HepG2 (cell line): ENCODE results near the gene CPXM2. TPM values are rescaled to one million over a fixed set of nuclear protein-coding genes. Genes with fewer than 3 reads are reported as not detected.

Experiments
- ATAC-seq: fragments of 200-7000 bp; cut with Tn5 transposase; 3 replicates; pipeline ENCODE4 v1.9.1; 2020; ENCODE audit warnings: mild to moderate bottlenecking, moderate library complexity
- BruUV-seq: library from RNA; stranded (reverse); fragments of 400-500 nt; replicated peaks from 2 replicates; lab custom pipeline; 2021; lab: Mats Ljungman, UMichigan
- CTCF ChIA-PET: fragments of 300-600 bp; formaldehyde crosslinking; extraction: SDS; loops from one replicate; lab custom pipeline; 2021; ENCODE audit warnings: low total read pairs, inconsistent platforms, low intra/inter-chr PET ratio; lab: Yijun Ruan, JAX
- POLR2A ChIA-PET: fragments of 350-600 bp; sonication (Branson Sonifier 250); formaldehyde crosslinking; loops from one replicate; lab custom pipeline; 2020; ENCODE audit warnings: antibody characterized with exemption, inconsistent platforms; lab: Yijun Ruan, JAX
- DNase-seq: peaks from one replicate; pipeline ENCODE4 v3.0.0-alpha.2; 2015; ENCODE audit warnings: low spot score
- FAIRE-seq: peaks from 3 replicates; lab custom pipeline; 2011; peaks lifted over from hg19 to GRCh38; lab: Jason Lieb, UNC
- H2AFZ ChIP-seq: one replicate; pipeline ENCODE4 v1.6.1; 2011; ENCODE audit warnings: low read length, inconsistent platforms
- H3K27ac ChIP-seq: fragments of 300-600 bp; 3 replicates; pipeline ENCODE4 v1.8.0; 2011; ENCODE audit warnings: mixed run types, mild to moderate bottlenecking, mixed read lengths, low read length, inconsistent platforms; ENCODE audit not compliant: insufficient read depth; ENCODE audit errors: extremely low read length
- H3K27me3 ChIP-seq, 2 experiments: fragments of 200-600 bp in 1 of 2; 2 replicates in 1 of 2; 3 replicates in 1 of 2; pipeline versions ENCODE4 v1.6.0 to v1.8.0; 2011; ENCODE audit warnings: low read length in 2 of 2, mild to moderate bottlenecking in 2 of 2, moderate library complexity in 2 of 2, inconsistent platforms in 1 of 2; ENCODE audit not compliant: insufficient read depth in 2 of 2, control insufficient read depth in 1 of 2
- H3K36me3 ChIP-seq, 2 experiments: fragments of 200-600 bp in 1 of 2; replicated peaks in 1 of 2; 2 replicates in 1 of 2; 3 replicates in 1 of 2; pipeline versions ENCODE4 v1.5.1 to v1.8.0; 2011; ENCODE audit warnings: low read length in 2 of 2, inconsistent platforms in 1 of 2; ENCODE audit not compliant: insufficient read depth in 2 of 2, control insufficient read depth in 1 of 2
- H3K4me1 ChIP-seq: 2 replicates; pipeline ENCODE4 v1.5.1; 2012; ENCODE audit warnings: low read length, inconsistent platforms; ENCODE audit not compliant: insufficient read depth
- H3K4me2 ChIP-seq: 2 replicates; pipeline ENCODE4 v1.6.0; 2011; ENCODE audit warnings: low read depth, low read length, inconsistent platforms
- H3K4me3 ChIP-seq, 3 experiments: fragments of 200-600 bp in 1 of 3; sonication (generic), shearing (Covaris generic) in 1 of 3; replicated peaks in 1 of 3; 2 replicates each; pipeline ENCODE4 v1.5.1; 2011 to 2016; ENCODE audit warnings: low read length in 3 of 3, inconsistent platforms in 2 of 3, low read depth in 2 of 3, mild to moderate bottlenecking in 2 of 3, control low read depth in 1 of 3, mixed read lengths in 1 of 3; ENCODE audit not compliant: insufficient read depth in 1 of 3
- H3K79me2 ChIP-seq: one replicate; pipeline ENCODE4 v1.6.1; 2011; ENCODE audit warnings: low read length, inconsistent platforms; ENCODE audit not compliant: insufficient read depth
- H3K9ac ChIP-seq: 2 replicates; pipeline ENCODE4 v1.6.0; 2011; ENCODE audit warnings: mild to moderate bottlenecking, low read depth, low read length, inconsistent platforms; ENCODE audit not compliant: insufficient read depth
- H3K9me3 ChIP-seq: 2 replicates; pipeline ENCODE4 v1.5.1; 2012; ENCODE audit warnings: mild to moderate bottlenecking, low read length
- H4K20me1 ChIP-seq: 2 replicates; pipeline ENCODE4 v1.6.0; 2011; ENCODE audit warnings: inconsistent platforms, mild to moderate bottlenecking, low read length, moderate library complexity; ENCODE audit not compliant: insufficient read depth
- DMAP1 ChIP-seq: IDR thresholded peaks from 2 replicates; pipeline ENCODE4 v1.6.1; 2016
- HNRNPL ChIP-seq: fragments of 200-400 bp; formaldehyde crosslinking; IDR thresholded peaks from 2 replicates; pipeline ENCODE4 v1.6.1; 2017; ENCODE audit warnings: mild to moderate bottlenecking, low read depth, low read length
- KDM5A ChIP-seq: fragments of 200-600 bp; sonication (generic); IDR thresholded peaks from 2 replicates; pipeline ENCODE4 v1.7.0; 2018; ENCODE audit warnings: antibody characterized with exemption, mild to moderate bottlenecking, low read length, borderline replicate concordance
- NCOA2 ChIP-seq: sonication (generic); formaldehyde crosslinking; IDR thresholded peaks from 2 replicates; pipeline ENCODE4 v1.8.0; 2022; ENCODE audit warnings: inconsistent platforms
- PBX3 ChIP-seq: sonication (generic); formaldehyde crosslinking; IDR thresholded peaks from 2 replicates; pipeline ENCODE4 v1.8.1; 2023; ENCODE audit warnings: missing genetic modification reagents, inconsistent platforms, borderline replicate concordance
- TGIF2 ChIP-seq: IDR thresholded peaks from 2 replicates; pipeline ENCODE4 v1.6.1; 2016; ENCODE audit warnings: control low read depth, missing compliant biosample characterization
- ZBTB40 ChIP-seq, 2 experiments: fragments of 450-650 bp in 1 of 2; sonication (generic) in 1 of 2; formaldehyde crosslinking in 1 of 2; IDR thresholded peaks; 2 replicates each; pipeline versions ENCODE4 v1.6.1 to v1.8.0; 2016 to 2022; ENCODE audit warnings: antibody characterized with exemption in 1 of 2, mild to moderate bottlenecking in 1 of 2, missing genetic modification reagents in 1 of 2
- ZFY ChIP-seq: sonication (generic); formaldehyde crosslinking; IDR thresholded peaks from 2 replicates; pipeline ENCODE4 v1.4.0; 2020; ENCODE audit warnings: missing genetic modification reagents
- ZNF547 ChIP-seq: sonication (generic); formaldehyde crosslinking; IDR thresholded peaks from 2 replicates; pipeline ENCODE4 v1.5.1; 2020; ENCODE audit warnings: mild to moderate bottlenecking, missing genetic modification reagents
- ZNF614 ChIP-seq: IDR thresholded peaks from 2 replicates; pipeline ENCODE4 v1.6.1; 2018; ENCODE audit warnings: missing biosample characterization, missing genetic modification reagents, inconsistent platforms, borderline replicate concordance
- WGBS: methylation state at CpG from one replicate; pipeline ENCODE4 v1.1.6; 2017; ENCODE audit warnings: low lambda C conversion rate; 5-methylcytosine and 5-hydroxymethylcytosine counted together
- in situ Hi-C: cut with HindIII; loops from 2 replicates; pipeline ENCODE4 v1.10.0; 2017; ENCODE audit warnings: low pct_unique_long_range_greater_than_20kb; ENCODE audit not compliant: extremely low pct_ligation_motif_present
- intact Hi-C: fragments of 100-400 bp; cut with micrococcal nuclease; formaldehyde crosslinking; loops from one replicate; pipeline ENCODE4 v1.10.0; 2022; ENCODE audit not compliant: unreplicated experiment
- polyA plus RNA-seq, 8 experiments: library from polyadenylated mRNA; depleted of rRNA in 3 of 8; stranded (reverse) in 7 of 8; unstranded in 1 of 8; fragments of >200 nt; fragmentation: Illumina TruSeq in 4 of 8; extraction: Trizol in 4 of 8; gene quantifications; 2 replicates each; pipeline versions ENCODE4 v1.2.1 to v1.2.3, GENCODE V29; 2011 to 2016; ENCODE audit warnings: low read depth in 4 of 8, missing spikeins in 1 of 8, mixed read lengths in 1 of 8; ENCODE audit not compliant: insufficient read depth in 1 of 8
- total RNA-seq, 5 experiments: library from RNA; depleted of rRNA; stranded (reverse); fragments of >200 nt; fragmentation: Illumina TruSeq; extraction: Trizol; gene quantifications; 2 replicates each; pipeline ENCODE4 v1.2.3, GENCODE V29; 2016; ENCODE audit warnings: low read depth in 1 of 5
- TF ChIP-seq, protein P1 (sequence below): sonication (generic); formaldehyde crosslinking; IDR thresholded peaks from 2 replicates; pipeline ENCODE4 v1.5.0; 2020; ENCODE audit warnings: missing genetic modification reagents
- TF ChIP-seq, protein P2 (sequence below): sonication (generic); formaldehyde crosslinking; conservative IDR thresholded peaks from 2 replicates; pipeline ENCODE4 v1.8.0; 2022; ENCODE audit warnings: low read depth, missing genetic modification reagents

CPXM2 gene
- total and polyA plus RNA-seq, 2 of the 13 experiments (the other 11 are each of a cell fraction or from before 2014, with no cell fraction given), result 0.03 TPM; not detected in 1

DNA sequence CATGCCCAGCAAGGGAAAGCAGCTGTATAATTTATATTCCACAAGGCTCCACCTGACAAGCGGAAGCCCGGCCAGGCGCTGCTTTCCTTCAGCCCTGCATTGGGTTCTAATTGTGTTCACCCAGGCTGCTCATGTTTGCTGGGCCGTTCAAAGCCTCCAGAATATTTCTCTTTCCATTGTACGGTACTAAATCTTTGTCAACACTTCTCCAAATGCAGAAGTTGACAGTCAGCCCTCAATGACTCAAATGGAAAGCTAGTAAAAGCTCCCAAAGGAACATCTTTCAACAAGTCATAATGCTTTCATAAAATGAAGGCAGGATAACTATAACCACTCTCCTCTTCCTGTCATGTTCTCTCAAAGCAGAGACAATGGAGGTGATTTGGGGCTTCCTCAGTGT is 17.8 kb upstream of the CPXM2 start:
- H3K27me3 ChIP-seq, result peaks cover 1 to 56% of the 10 kb centered on the region in 2 experiments; a peak in 3 of 5 replicates
- ChIA-PET POLR2A (no interaction called here), CTCF (no interaction called here)
- FAIRE-seq (no peak), DNase-seq (no peak), ATAC-seq (no peak)
- H3K79me2 ChIP-seq, result no peaks in the 10 kb centered on the region
- intact Hi-C loops (no loop called here), in situ Hi-C loops (no loop called here)
- no TSS peak for BruUV-seq
- H3K4me2 ChIP-seq, result no peak overlapping the region
- no peaks in the 10 kb centered on the region for H3K4me1 ChIP-seq
- H3K9ac ChIP-seq, result no peak overlapping the region
- no peaks in the 10 kb centered on the region for H4K20me1 ChIP-seq
- no peak overlapping the region for H3K4me3 ChIP-seq
- WGBS, result 6% methylated on average over 5 of the region's 5 CpGs
- H3K9me3 ChIP-seq, result no peaks in the 10 kb centered on the region
- H3K36me3 ChIP-seq, result no peaks in the 10 kb centered on the region
- no peak overlapping the region for H2AFZ ChIP-seq
- H3K27ac ChIP-seq, result no peak overlapping the region
- no peak for TF ChIP-seq ZNF614 (CRISPR knock-in tag)
- TF ChIP-seq ZFY (CRISPR knock-in tag), result no peak
- TF ChIP-seq DMAP1 (CRISPR knock-in tag), result no peak
- TF ChIP-seq TGIF2 (CRISPR knock-in tag), result no peak
- no peak for TF ChIP-seq ZBTB40 (IDR thresholded peaks at IDR 0.05)
- TF ChIP-seq ZBTB40 (CRISPR knock-in tag; IDR thresholded peaks at IDR 0.05), result no peak
- TF ChIP-seq PBX3 (CRISPR knock-in tag), result no peak
- TF ChIP-seq NCOA2, result no peak
- TF ChIP-seq ZNF547 (CRISPR knock-in tag), result no peak
- TF ChIP-seq, protein P1, sequence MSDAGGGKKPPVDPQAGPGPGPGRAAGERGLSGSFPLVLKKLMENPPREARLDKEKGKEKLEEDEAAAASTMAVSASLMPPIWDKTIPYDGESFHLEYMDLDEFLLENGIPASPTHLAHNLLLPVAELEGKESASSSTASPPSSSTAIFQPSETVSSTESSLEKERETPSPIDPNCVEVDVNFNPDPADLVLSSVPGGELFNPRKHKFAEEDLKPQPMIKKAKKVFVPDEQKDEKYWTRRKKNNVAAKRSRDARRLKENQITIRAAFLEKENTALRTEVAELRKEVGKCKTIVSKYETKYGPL, result no peak
- no peak for TF ChIP-seq HNRNPL
- no peak for TF ChIP-seq KDM5A
- TF ChIP-seq, protein P2, sequence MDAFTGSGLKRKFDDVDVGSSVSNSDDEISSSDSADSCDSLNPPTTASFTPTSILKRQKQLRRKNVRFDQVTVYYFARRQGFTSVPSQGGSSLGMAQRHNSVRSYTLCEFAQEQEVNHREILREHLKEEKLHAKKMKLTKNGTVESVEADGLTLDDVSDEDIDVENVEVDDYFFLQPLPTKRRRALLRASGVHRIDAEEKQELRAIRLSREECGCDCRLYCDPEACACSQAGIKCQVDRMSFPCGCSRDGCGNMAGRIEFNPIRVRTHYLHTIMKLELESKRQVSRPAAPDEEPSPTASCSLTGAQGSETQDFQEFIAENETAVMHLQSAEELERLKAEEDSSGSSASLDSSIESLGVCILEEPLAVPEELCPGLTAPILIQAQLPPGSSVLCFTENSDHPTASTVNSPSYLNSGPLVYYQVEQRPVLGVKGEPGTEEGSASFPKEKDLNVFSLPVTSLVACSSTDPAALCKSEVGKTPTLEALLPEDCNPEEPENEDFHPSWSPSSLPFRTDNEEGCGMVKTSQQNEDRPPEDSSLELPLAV, result no peak
